ENCODE measurements around the gene KRTAP3-3.

The KRTAP3-3 gene

GRCh38 chr17:40950176-40950575 lies 43.8 kb downstream of the KRTAP3-3 start:
- no peaks in the 10 kb centered on the region; the same call in none of the 2 replicates for H3K27me3 ChIP-seq (ENCODE audit: control insufficient read depth, low read length)
- H3K79me2 ChIP-seq (ENCODE audit: control insufficient read depth, low read length): no peaks in the 10 kb centered on the region
- H3K4me3 ChIP-seq (ENCODE audit: low read length): no peak overlapping the region
- no peaks in the 10 kb centered on the region for H4K20me1 ChIP-seq (ENCODE audit: control insufficient read depth, insufficient read depth, low read depth, low read length)
- no peaks in the 10 kb centered on the region for H3K36me3 ChIP-seq (ENCODE audit: control insufficient read depth, low read length)
- H3K27ac ChIP-seq (ENCODE audit: low read depth, low read length): no peak overlapping the region
- no peak for TF ChIP-seq EZH2phosphoT487 (IDR thresholded peaks at IDR 0.05; ENCODE audit: borderline replicate concordance, low read length)
- TF ChIP-seq CTCF (IDR thresholded peaks at IDR 0.05; ENCODE audit: low read depth, low read length, poor library complexity, severe bottlenecking): no peak
- no peaks in the 10 kb centered on the region for H3K4me1 ChIP-seq (ENCODE audit: control insufficient read depth, low read length)
- no peaks in the 10 kb centered on the region for H3F3A ChIP-seq (ENCODE audit: control insufficient read depth, insufficient read depth)
- H3K9me2 ChIP-seq (replicated peaks; ENCODE audit: control insufficient read depth, low read length): no peaks in the 10 kb centered on the region
- H3K9me3 ChIP-seq (ENCODE audit: control insufficient read depth, insufficient read depth, low read length): no peaks in the 10 kb centered on the region
- H3K4me2 ChIP-seq (ENCODE audit: low read length): no peak overlapping the region

- Histone ChIP-seq H3K4me3 (ENCODE audit: low read length) (no peak overlapping the region), H3K79me2 (ENCODE audit: control insufficient read depth, low read length) (no peaks in the 10 kb centered on the region), H3K4me2 (ENCODE audit: low read length) (no peak overlapping the region), H3K36me3 (ENCODE audit: control insufficient read depth, low read length) (no peaks in the 10 kb centered on the region), H3K27ac (ENCODE audit: low read depth, low read length) (no peak overlapping the region), H3K27me3 (ENCODE audit: control insufficient read depth, low read length) (no peaks in the 10 kb centered on the region; the same call in none of the 2 replicates), H4K20me1 (ENCODE audit: control insufficient read depth, insufficient read depth, low read depth, low read length) (no peaks in the 10 kb centered on the region), H3K9me3 (ENCODE audit: control insufficient read depth, insufficient read depth, low read length) (no peaks in the 10 kb centered on the region), H3F3A (ENCODE audit: control insufficient read depth, insufficient read depth) (no peaks in the 10 kb centered on the region), H3K4me1 (ENCODE audit: control insufficient read depth, low read length) (no peaks in the 10 kb centered on the region), H3K9me2 (replicated peaks; ENCODE audit: control insufficient read depth, low read length) (no peaks in the 10 kb centered on the region)
- TF ChIP-seq EZH2phosphoT487 (IDR thresholded peaks at IDR 0.05; ENCODE audit: borderline replicate concordance, low read length) (no peak), CTCF (IDR thresholded peaks at IDR 0.05; ENCODE audit: low read depth, low read length, poor library complexity, severe bottlenecking) (no peak)
Observed at GRCh38 chr17:40949418-40949817, 44.5 kb downstream of the KRTAP3-3 start.

- H3K4me1 ChIP-seq (ENCODE audit: control insufficient read depth, low read length): no peaks in the 10 kb centered on the region
- H3K4me2 ChIP-seq (ENCODE audit: low read length): no peak overlapping the region
- no peaks in the 10 kb centered on the region for H3K9me2 ChIP-seq (replicated peaks; ENCODE audit: control insufficient read depth, low read length)
- no peaks in the 10 kb centered on the region; the same call in none of the 2 replicates for H3K27me3 ChIP-seq (ENCODE audit: control insufficient read depth, low read length)
- no peaks in the 10 kb centered on the region for H3K9me3 ChIP-seq (ENCODE audit: control insufficient read depth, insufficient read depth, low read length)
- no peak overlapping the region for H3K4me3 ChIP-seq (ENCODE audit: low read length)
- TF ChIP-seq EZH2phosphoT487 (IDR thresholded peaks at IDR 0.05; ENCODE audit: borderline replicate concordance, low read length): no peak
- no peak for TF ChIP-seq CTCF (IDR thresholded peaks at IDR 0.05; ENCODE audit: low read depth, low read length, poor library complexity, severe bottlenecking)
- no peaks in the 10 kb centered on the region for H3K79me2 ChIP-seq (ENCODE audit: control insufficient read depth, low read length)
- no peak overlapping the region for H3K27ac ChIP-seq (ENCODE audit: low read depth, low read length)
- H3F3A ChIP-seq (ENCODE audit: control insufficient read depth, insufficient read depth): no peaks in the 10 kb centered on the region
- no peaks in the 10 kb centered on the region for H3K36me3 ChIP-seq (ENCODE audit: control insufficient read depth, low read length)
- no peaks in the 10 kb centered on the region for H4K20me1 ChIP-seq (ENCODE audit: control insufficient read depth, insufficient read depth, low read depth, low read length)
Observed at GRCh38 chr17:40947929-40948328, 46.0 kb downstream of the KRTAP3-3 start.

Measured in DOHH2 (cell line).